Liver (tissue), 9 donors: ENCODE measurements around the gene BTN3A1. TPM values are rescaled to one million over a fixed set of nuclear protein-coding genes. Genes with fewer than 3 reads are reported as not detected.

Experiments
- DNase-seq: peaks from one replicate; pipeline ENCODE4 v3.0.0-alpha.2; 2017; ENCODE audit warnings: low spot score
- H3K27ac ChIP-seq, 2 donors: one replicate each; pipeline ENCODE4 v1.7.0; 2013; ENCODE audit warnings: inconsistent platforms in 2 of 2, low read length in 2 of 2, control low read depth in 1 of 2, low read depth in 1 of 2, mild to moderate bottlenecking in 1 of 2
- H3K27me3 ChIP-seq, 4 donors: one replicate each; pipeline versions ENCODE4 v1.6.1 to v1.7.0; 2013; ENCODE audit warnings: low read length in 3 of 4, inconsistent platforms in 1 of 4, mild to moderate bottlenecking in 1 of 4, moderate library complexity in 1 of 4; ENCODE audit not compliant: control insufficient read depth in 4 of 4, insufficient read depth in 4 of 4
- H3K36me3 ChIP-seq, 4 donors: one replicate each; pipeline versions ENCODE4 v1.6.1 to v1.7.0; 2013; ENCODE audit warnings: low read length in 3 of 4, mild to moderate bottlenecking in 3 of 4, low read depth in 1 of 4, moderate library complexity in 1 of 4; ENCODE audit not compliant: control insufficient read depth in 4 of 4, insufficient read depth in 3 of 4
- H3K4me1 ChIP-seq, 4 donors: one replicate each; pipeline versions ENCODE4 v1.6.1 to v1.7.0; 2013; ENCODE audit warnings: low read length in 3 of 4, mild to moderate bottlenecking in 3 of 4, moderate library complexity in 1 of 4; ENCODE audit not compliant: control insufficient read depth in 4 of 4, insufficient read depth in 4 of 4
- H3K4me3 ChIP-seq, 3 donors: one replicate each; pipeline versions ENCODE4 v1.6.1 to v1.7.0; 2013; ENCODE audit warnings: low read length in 3 of 3, control low read depth in 1 of 3, low read depth in 1 of 3, mild to moderate bottlenecking in 1 of 3
- H3K9ac ChIP-seq, 2 donors: one replicate each; pipeline ENCODE4 v1.7.0; 2013; ENCODE audit warnings: low read length in 2 of 2, mild to moderate bottlenecking in 2 of 2, moderate library complexity in 2 of 2, control low read depth in 1 of 2, low read depth in 1 of 2
- H3K9me3 ChIP-seq, 4 donors: one replicate each; pipeline versions ENCODE4 v1.6.1 to v1.7.0; 2013; ENCODE audit warnings: low read length in 3 of 4; ENCODE audit not compliant: control insufficient read depth in 4 of 4
- EGR1 ChIP-seq, 2 donors: IDR thresholded peaks; 2 replicates each; pipeline ENCODE4 v1.6.1; 2016 to 2018; ENCODE audit warnings: antibody characterized with exemption in 2 of 2, low read depth in 2 of 2
- FOXA1 ChIP-seq: IDR thresholded peaks from 2 replicates; pipeline ENCODE4 v1.6.1; 2016; ENCODE audit warnings: antibody characterized with exemption
- FOXA2 ChIP-seq: IDR thresholded peaks from 2 replicates; pipeline ENCODE4 v1.6.1; 2016; ENCODE audit warnings: antibody characterized with exemption
- GABPA ChIP-seq, 2 donors: IDR thresholded peaks in 1 of 2; conservative IDR thresholded peaks in 1 of 2; 2 replicates each; pipeline ENCODE4 v1.6.1; 2016; ENCODE audit warnings: antibody characterized with exemption in 2 of 2, mild to moderate bottlenecking in 1 of 2, moderate library complexity in 1 of 2
- HNF4A ChIP-seq, 2 donors: conservative IDR thresholded peaks; 2 replicates each; pipeline ENCODE4 v1.6.1; 2016; ENCODE audit warnings: antibody characterized with exemption in 2 of 2, mild to moderate bottlenecking in 2 of 2
- HNF4G ChIP-seq: IDR thresholded peaks from 2 replicates; pipeline ENCODE4 v1.6.1; 2016; ENCODE audit warnings: antibody characterized with exemption
- JUND ChIP-seq, 2 donors: IDR thresholded peaks; 2 replicates each; pipeline ENCODE4 v1.6.1; 2016; ENCODE audit warnings: antibody characterized with exemption in 2 of 2
- RAD21 ChIP-seq, 2 donors: IDR thresholded peaks; 2 replicates each; pipeline ENCODE4 v1.6.1; 2016; ENCODE audit warnings: antibody characterized with exemption in 2 of 2, mild to moderate bottlenecking in 2 of 2
- RXRA ChIP-seq, 2 donors: IDR thresholded peaks; 2 replicates each; pipeline ENCODE4 v1.6.1; 2017 to 2018; ENCODE audit warnings: antibody characterized with exemption in 2 of 2, mild to moderate bottlenecking in 1 of 2
- SP1 ChIP-seq: IDR thresholded peaks from 2 replicates; pipeline ENCODE4 v1.6.1; 2018; ENCODE audit warnings: antibody characterized with exemption, mild to moderate bottlenecking
- TAF1 ChIP-seq: conservative IDR thresholded peaks from 2 replicates; pipeline ENCODE4 v1.6.1; 2016; ENCODE audit warnings: antibody characterized with exemption, mild to moderate bottlenecking
- YY1 ChIP-seq: IDR thresholded peaks from 2 replicates; pipeline ENCODE4 v1.6.1; 2016; ENCODE audit warnings: antibody characterized with exemption, mild to moderate bottlenecking
- WGBS: extraction: QIAGEN DNeasy Blood & Tissue Kit; methylation state at CpG from one replicate; pipeline ENCODE4 v1.1.7; 2013; 5-methylcytosine and 5-hydroxymethylcytosine counted together
- polyA plus RNA-seq, 2 donors: library from polyadenylated mRNA; stranded (reverse) in 1 of 2; unstranded in 1 of 2; fragments of 200-250 nt in 1 of 2; fragments of >200 nt in 1 of 2; fragmentation: Nextera tagmentation in 1 of 2; extraction: Ambion mirVana in 1 of 2; gene quantifications; one replicate each; pipeline versions ENCODE4 v1.2.1 to v1.2.3, GENCODE V29; 2013 to 2015
- total RNA-seq, 2 donors: library from RNA; depleted of rRNA; stranded (reverse); fragments of >200 nt; gene quantifications; one replicate each; pipeline ENCODE4 v1.2.3, GENCODE V29; 2014
- TF ChIP-seq, protein P1 (sequence below): IDR thresholded peaks from 2 replicates; pipeline ENCODE4 v1.6.1; 2016; ENCODE audit warnings: antibody characterized with exemption
- TF ChIP-seq, protein P2 (sequence below): IDR thresholded peaks from 2 replicates; pipeline ENCODE4 v1.6.1; 2016; ENCODE audit warnings: antibody characterized with exemption
- TF ChIP-seq, protein P3 (sequence below): IDR thresholded peaks from 2 replicates; pipeline ENCODE4 v1.6.1; 2016; ENCODE audit warnings: antibody characterized with exemption, mild to moderate bottlenecking
- TF ChIP-seq, protein P4 (sequence below): IDR thresholded peaks from 2 replicates; pipeline ENCODE4 v1.6.1; 2016; ENCODE audit warnings: antibody characterized with exemption
- TF ChIP-seq, protein P5 (sequence below): fragments of 150-350 bp; IDR thresholded peaks from 2 replicates; pipeline ENCODE4 v1.5.1; 2017; ENCODE audit warnings: improper control_type of control experiment, low read depth, low read length; ENCODE audit not compliant: missing input control
- donor health status: healthy.
- donor health status: healthy.
- donor health status: healthy.
- donor health status: healthy.
- donor health status: healthy.

The BTN3A1 gene
- total and polyA plus RNA-seq, 4 donors: 2.3 to 17.1 (median 6.3) TPM

DNA sequence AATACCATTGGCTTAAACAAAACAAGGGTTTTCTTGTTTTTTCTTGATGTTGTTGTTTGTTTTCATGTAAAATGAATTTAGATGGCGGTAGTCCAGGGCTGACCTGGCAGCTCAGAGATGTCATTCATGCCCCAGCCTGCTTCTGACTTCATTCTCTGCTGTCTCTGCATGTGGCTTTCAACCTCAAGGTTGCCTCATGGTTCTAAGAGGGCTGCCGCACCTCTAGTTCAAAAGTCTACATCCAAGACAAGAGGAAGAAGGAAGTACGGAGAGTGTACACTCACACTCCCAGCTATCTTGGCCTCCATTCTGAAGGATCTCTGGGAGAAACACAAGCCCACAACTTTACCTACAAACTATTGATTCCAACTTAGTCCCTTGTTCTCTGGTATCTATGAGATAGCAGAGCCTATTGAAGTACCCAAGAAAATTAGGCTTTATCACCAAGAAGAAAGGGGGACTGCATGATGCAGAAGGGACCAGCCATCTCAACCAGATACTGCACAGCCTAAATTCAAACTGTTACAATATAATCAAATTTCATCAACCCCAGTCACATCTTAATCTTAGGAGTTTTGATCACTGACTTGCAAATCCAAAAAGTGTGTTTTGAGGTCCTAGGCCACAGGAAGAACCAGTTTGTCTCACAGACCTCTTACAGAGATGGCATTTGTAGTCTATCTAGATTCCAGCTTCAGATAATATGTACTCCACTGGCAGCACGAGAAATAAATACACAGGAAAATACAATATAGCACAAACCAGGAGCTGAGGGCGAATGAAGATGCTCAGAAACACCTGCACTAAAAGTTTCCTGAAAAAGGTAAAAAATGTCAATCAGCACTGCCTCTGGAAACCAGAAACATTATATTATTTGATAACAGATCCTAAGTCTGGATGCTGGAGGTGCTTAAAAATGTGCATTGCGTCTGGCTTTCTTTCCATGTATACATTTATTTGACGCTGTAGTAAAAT, 37.4 kb downstream of the BTN3A1 start:
- Histone ChIP-seq H3K4me1 (peaks cover 0 to 13% (median 1%) of the 10 kb centered on the region in 4 donors), H3K9me3 (no peaks in the 10 kb centered on the region), H3K9ac (peak overlapping the region; percentile 47 to 82), H3K4me3 (peak overlapping the region; percentile 57 to 86 (median 72)), H3K27me3 (no peaks in the 10 kb centered on the region), H3K36me3 (peaks cover 0 to 3% (median 3%) of the 10 kb centered on the region in 4 donors), H3K27ac (peak overlapping the region; percentile 89 to 95)
- 54% methylated on average over 7 of the region's 7 CpGs for WGBS
- TF ChIP-seq FOXA2 (no peak), RXRA (IDR thresholded peaks at IDR 0.05) (no peak), HNF4G (no peak), HNF4A (conservative IDR thresholded peaks at IDR 0.05) (no peak), FOXA1 (no peak), YY1 (no peak), RAD21 (IDR thresholded peaks at IDR 0.05) (no peak), EGR1 (IDR thresholded peaks at IDR 0.05; ENCODE audit: low read depth in 2 of 2) (no peak), SP1 (no peak), TAF1 (no peak), GABPA (IDR thresholded peaks at IDR 0.05 in 1 of 2, conservative IDR thresholded peaks at IDR 0.05 in 1 of 2) (no peak), JUND (IDR thresholded peaks at IDR 0.05) (no peak)
- TF ChIP-seq, protein P1, sequence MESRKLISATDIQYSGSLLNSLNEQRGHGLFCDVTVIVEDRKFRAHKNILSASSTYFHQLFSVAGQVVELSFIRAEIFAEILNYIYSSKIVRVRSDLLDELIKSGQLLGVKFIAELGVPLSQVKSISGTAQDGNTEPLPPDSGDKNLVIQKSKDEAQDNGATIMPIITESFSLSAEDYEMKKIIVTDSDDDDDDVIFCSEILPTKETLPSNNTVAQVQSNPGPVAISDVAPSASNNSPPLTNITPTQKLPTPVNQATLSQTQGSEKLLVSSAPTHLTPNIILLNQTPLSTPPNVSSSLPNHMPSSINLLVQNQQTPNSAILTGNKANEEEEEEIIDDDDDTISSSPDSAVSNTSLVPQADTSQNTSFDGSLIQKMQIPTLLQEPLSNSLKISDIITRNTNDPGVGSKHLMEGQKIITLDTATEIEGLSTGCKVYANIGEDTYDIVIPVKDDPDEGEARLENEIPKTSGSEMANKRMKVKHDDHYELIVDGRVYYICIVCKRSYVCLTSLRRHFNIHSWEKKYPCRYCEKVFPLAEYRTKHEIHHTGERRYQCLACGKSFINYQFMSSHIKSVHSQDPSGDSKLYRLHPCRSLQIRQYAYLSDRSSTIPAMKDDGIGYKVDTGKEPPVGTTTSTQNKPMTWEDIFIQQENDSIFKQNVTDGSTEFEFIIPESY: no peak
- TF ChIP-seq, protein P2, sequence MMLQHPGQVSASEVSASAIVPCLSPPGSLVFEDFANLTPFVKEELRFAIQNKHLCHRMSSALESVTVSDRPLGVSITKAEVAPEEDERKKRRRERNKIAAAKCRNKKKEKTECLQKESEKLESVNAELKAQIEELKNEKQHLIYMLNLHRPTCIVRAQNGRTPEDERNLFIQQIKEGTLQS: no peak
- TF ChIP-seq, protein P3, sequence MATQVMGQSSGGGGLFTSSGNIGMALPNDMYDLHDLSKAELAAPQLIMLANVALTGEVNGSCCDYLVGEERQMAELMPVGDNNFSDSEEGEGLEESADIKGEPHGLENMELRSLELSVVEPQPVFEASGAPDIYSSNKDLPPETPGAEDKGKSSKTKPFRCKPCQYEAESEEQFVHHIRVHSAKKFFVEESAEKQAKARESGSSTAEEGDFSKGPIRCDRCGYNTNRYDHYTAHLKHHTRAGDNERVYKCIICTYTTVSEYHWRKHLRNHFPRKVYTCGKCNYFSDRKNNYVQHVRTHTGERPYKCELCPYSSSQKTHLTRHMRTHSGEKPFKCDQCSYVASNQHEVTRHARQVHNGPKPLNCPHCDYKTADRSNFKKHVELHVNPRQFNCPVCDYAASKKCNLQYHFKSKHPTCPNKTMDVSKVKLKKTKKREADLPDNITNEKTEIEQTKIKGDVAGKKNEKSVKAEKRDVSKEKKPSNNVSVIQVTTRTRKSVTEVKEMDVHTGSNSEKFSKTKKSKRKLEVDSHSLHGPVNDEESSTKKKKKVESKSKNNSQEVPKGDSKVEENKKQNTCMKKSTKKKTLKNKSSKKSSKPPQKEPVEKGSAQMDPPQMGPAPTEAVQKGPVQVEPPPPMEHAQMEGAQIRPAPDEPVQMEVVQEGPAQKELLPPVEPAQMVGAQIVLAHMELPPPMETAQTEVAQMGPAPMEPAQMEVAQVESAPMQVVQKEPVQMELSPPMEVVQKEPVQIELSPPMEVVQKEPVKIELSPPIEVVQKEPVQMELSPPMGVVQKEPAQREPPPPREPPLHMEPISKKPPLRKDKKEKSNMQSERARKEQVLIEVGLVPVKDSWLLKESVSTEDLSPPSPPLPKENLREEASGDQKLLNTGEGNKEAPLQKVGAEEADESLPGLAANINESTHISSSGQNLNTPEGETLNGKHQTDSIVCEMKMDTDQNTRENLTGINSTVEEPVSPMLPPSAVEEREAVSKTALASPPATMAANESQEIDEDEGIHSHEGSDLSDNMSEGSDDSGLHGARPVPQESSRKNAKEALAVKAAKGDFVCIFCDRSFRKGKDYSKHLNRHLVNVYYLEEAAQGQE: no peak
- TF ChIP-seq, protein P4, sequence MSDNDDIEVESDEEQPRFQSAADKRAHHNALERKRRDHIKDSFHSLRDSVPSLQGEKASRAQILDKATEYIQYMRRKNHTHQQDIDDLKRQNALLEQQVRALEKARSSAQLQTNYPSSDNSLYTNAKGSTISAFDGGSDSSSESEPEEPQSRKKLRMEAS: no peak
- TF ChIP-seq, protein P5, sequence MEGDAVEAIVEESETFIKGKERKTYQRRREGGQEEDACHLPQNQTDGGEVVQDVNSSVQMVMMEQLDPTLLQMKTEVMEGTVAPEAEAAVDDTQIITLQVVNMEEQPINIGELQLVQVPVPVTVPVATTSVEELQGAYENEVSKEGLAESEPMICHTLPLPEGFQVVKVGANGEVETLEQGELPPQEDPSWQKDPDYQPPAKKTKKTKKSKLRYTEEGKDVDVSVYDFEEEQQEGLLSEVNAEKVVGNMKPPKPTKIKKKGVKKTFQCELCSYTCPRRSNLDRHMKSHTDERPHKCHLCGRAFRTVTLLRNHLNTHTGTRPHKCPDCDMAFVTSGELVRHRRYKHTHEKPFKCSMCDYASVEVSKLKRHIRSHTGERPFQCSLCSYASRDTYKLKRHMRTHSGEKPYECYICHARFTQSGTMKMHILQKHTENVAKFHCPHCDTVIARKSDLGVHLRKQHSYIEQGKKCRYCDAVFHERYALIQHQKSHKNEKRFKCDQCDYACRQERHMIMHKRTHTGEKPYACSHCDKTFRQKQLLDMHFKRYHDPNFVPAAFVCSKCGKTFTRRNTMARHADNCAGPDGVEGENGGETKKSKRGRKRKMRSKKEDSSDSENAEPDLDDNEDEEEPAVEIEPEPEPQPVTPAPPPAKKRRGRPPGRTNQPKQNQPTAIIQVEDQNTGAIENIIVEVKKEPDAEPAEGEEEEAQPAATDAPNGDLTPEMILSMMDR: no peak
- no peak for DNase-seq
